IMR-90 (cell line): ENCODE measurements around the gene NTSR2. TPM values are rescaled to one million over a fixed set of nuclear protein-coding genes. Genes with fewer than 3 reads are reported as not detected.

Experiments
- ATAC-seq: fragments of 200-7000 bp; cut with Tn5 transposase; 2 replicates; pipeline ENCODE4 v1.9.1; 2020; ENCODE audit warnings: low read depth, mild to moderate bottlenecking, moderate library complexity
- BruUV-seq: library from RNA; stranded (reverse); fragments of 400-500 nt; replicated peaks from 2 replicates; lab custom pipeline; 2021; lab: Mats Ljungman, UMichigan
- CTCF ChIA-PET: fragments of 300-600 bp; formaldehyde crosslinking; extraction: SDS; loops from one replicate; lab custom pipeline; 2021; ENCODE audit warnings: antibody characterized with exemption; lab: Yijun Ruan, JAX
- POLR2A ChIA-PET: fragments of 300-600 bp; sonication (Branson Sonifier 250); formaldehyde crosslinking; loops from one replicate; lab custom pipeline; 2022; ENCODE audit warnings: antibody characterized with exemption; ENCODE audit not compliant: unreplicated experiment; lab: Charles Lee
- DNase-seq: peaks from one replicate; pipeline ENCODE4 v3.0.0; 2013
- H2AFZ ChIP-seq: replicated peaks from 2 replicates; pipeline ENCODE3; 2013; ENCODE audit warnings: low read length, mild to moderate bottlenecking; ENCODE audit not compliant: poor library complexity
- H2AK5ac ChIP-seq: 2 replicates; pipeline ENCODE4 v1.6.1; 2013; ENCODE audit warnings: low read depth, low read length, inconsistent platforms
- H2AK9ac ChIP-seq: replicated peaks from 2 replicates; pipeline ENCODE3; 2013; ENCODE audit warnings: mild to moderate bottlenecking, low read depth, low read length, moderate library complexity; ENCODE audit not compliant: poor library complexity
- H2BK120ac ChIP-seq: 2 replicates; pipeline ENCODE4 v1.6.1; 2013; ENCODE audit warnings: low read depth, low read length, inconsistent platforms
- H2BK15ac ChIP-seq: 3 replicates; pipeline ENCODE4 v1.6.1; 2013; ENCODE audit warnings: low read depth, low read length, inconsistent platforms
- H2BK20ac ChIP-seq: 2 replicates; pipeline ENCODE4 v1.6.1; 2013; ENCODE audit warnings: low read depth, mild to moderate bottlenecking, inconsistent platforms, low read length, moderate library complexity
- H2BK5ac ChIP-seq: 2 replicates; pipeline ENCODE4 v1.6.1; 2013; ENCODE audit warnings: mild to moderate bottlenecking, low read depth, low read length, inconsistent platforms; ENCODE audit not compliant: poor library complexity, severe bottlenecking
- H3K14ac ChIP-seq: replicated peaks from 2 replicates; pipeline ENCODE4 v1.6.1; 2013; ENCODE audit warnings: low read depth, low read length, inconsistent platforms
- H3K18ac ChIP-seq: 2 replicates; pipeline ENCODE4 v1.6.1; 2013; ENCODE audit warnings: low read depth, low read length, control low read depth
- H3K23ac ChIP-seq: 2 replicates; pipeline ENCODE4 v1.6.1; 2013; ENCODE audit warnings: low read depth, low read length, inconsistent platforms
- H3K27ac ChIP-seq: 2 replicates; pipeline ENCODE4 v1.5.1; 2013; ENCODE audit warnings: mild to moderate bottlenecking, control low read depth, low read length; ENCODE audit not compliant: insufficient read depth
- H3K27me3 ChIP-seq: 2 replicates; pipeline ENCODE4 v1.6.1; 2013; ENCODE audit warnings: low read length; ENCODE audit not compliant: control insufficient read depth, insufficient read depth
- H3K36me3 ChIP-seq: 2 replicates; pipeline ENCODE4 v1.6.1; 2013; ENCODE audit warnings: low read length, mixed read lengths; ENCODE audit not compliant: control insufficient read depth, insufficient read depth
- H3K4ac ChIP-seq: 2 replicates; pipeline ENCODE4 v1.6.1; 2013; ENCODE audit warnings: low read depth, low read length, inconsistent platforms
- H3K4me1 ChIP-seq: 2 replicates; pipeline ENCODE4 v1.6.1; 2013; ENCODE audit warnings: low read length, mixed read lengths; ENCODE audit not compliant: control insufficient read depth, insufficient read depth
- H3K4me2 ChIP-seq: 2 replicates; pipeline ENCODE4 v1.6.1; 2013; ENCODE audit warnings: low read depth, mild to moderate bottlenecking, control low read depth, low read length, moderate library complexity
- H3K4me3 ChIP-seq: 2 replicates; pipeline ENCODE4 v1.5.1; 2013; ENCODE audit warnings: low read depth, mild to moderate bottlenecking, control low read depth, low read length, moderate library complexity; ENCODE audit not compliant: insufficient read depth
- H3K56ac ChIP-seq: 2 replicates; pipeline ENCODE4 v1.6.1; 2013; ENCODE audit warnings: low read length, inconsistent platforms; ENCODE audit not compliant: insufficient read depth; ENCODE audit errors: extremely low read depth
- H3K79me1 ChIP-seq, 2 experiments: 2 replicates each; pipeline ENCODE4 v1.6.1; 2013; ENCODE audit warnings: low read length in 2 of 2, inconsistent platforms in 1 of 2, low read depth in 1 of 2
- H3K9ac ChIP-seq: 2 replicates; pipeline ENCODE4 v1.6.1; 2013; ENCODE audit warnings: low read depth, low read length, control low read depth
- H3K9me1 ChIP-seq: 2 replicates; pipeline ENCODE4 v1.6.1; 2013; ENCODE audit warnings: low read length, inconsistent platforms; ENCODE audit not compliant: insufficient read depth
- H3K9me3 ChIP-seq: 2 replicates; pipeline ENCODE4 v1.6.1; 2013; ENCODE audit warnings: low read length; ENCODE audit not compliant: control insufficient read depth, insufficient read depth
- H4K20me1 ChIP-seq: 2 replicates; pipeline ENCODE4 v1.6.1; 2013; ENCODE audit warnings: low read length, inconsistent platforms; ENCODE audit not compliant: insufficient read depth
- H4K5ac ChIP-seq: 2 replicates; pipeline ENCODE4 v1.6.1; 2013; ENCODE audit warnings: mild to moderate bottlenecking, low read depth, low read length, control low read depth
- H4K8ac ChIP-seq, 2 experiments: 2 replicates each; pipeline ENCODE4 v1.6.1; 2013; ENCODE audit warnings: low read depth in 2 of 2, low read length in 2 of 2, control low read depth in 1 of 2, inconsistent platforms in 1 of 2
- H4K91ac ChIP-seq: 2 replicates; pipeline ENCODE4 v1.6.1; 2013; ENCODE audit warnings: low read depth, low read length, inconsistent platforms; ENCODE audit not compliant: insufficient read depth
- BHLHE40 ChIP-seq: fragments of 150-350 bp; IDR thresholded peaks from 2 replicates; pipeline ENCODE4 v1.6.1; 2016; ENCODE audit warnings: mild to moderate bottlenecking, low read depth, low read length
- CEBPB ChIP-seq: IDR thresholded peaks from 2 replicates; pipeline ENCODE4 v1.6.1; 2012; ENCODE audit warnings: low read depth, low read length, improper control_type of control experiment
- CHD1 ChIP-seq: IDR thresholded peaks from 2 replicates; pipeline ENCODE4 v1.6.1; 2012; ENCODE audit warnings: low read depth, low read length, improper control_type of control experiment
- CTCF ChIP-seq: conservative IDR thresholded peaks from 2 replicates; pipeline ENCODE4 v1.5.1; 2012; ENCODE audit warnings: mild to moderate bottlenecking, low read depth, low read length, improper control_type of control experiment
- FOS ChIP-seq: fragments of 150-350 bp; IDR thresholded peaks from 2 replicates; pipeline ENCODE4 v1.6.1; 2016; ENCODE audit warnings: low read depth, low read length
- MAFK ChIP-seq: IDR thresholded peaks from 2 replicates; pipeline ENCODE4 v1.6.1; 2012; ENCODE audit warnings: low read depth, low read length, improper control_type of control experiment
- MAZ ChIP-seq: IDR thresholded peaks from 2 replicates; pipeline ENCODE4 v1.6.1; 2012; ENCODE audit warnings: low read depth, mild to moderate bottlenecking, low read length, improper control_type of control experiment, moderate library complexity, borderline replicate concordance
- MXI1 ChIP-seq: IDR thresholded peaks from 2 replicates; pipeline ENCODE4 v1.6.1; 2012; ENCODE audit warnings: low read depth, mild to moderate bottlenecking, low read length, moderate library complexity, borderline replicate concordance
- NFE2L2 ChIP-seq: fragments of 150-350 bp; IDR thresholded peaks from 2 replicates; pipeline ENCODE4 v1.6.1; 2016; ENCODE audit warnings: low read depth, mild to moderate bottlenecking, low read length
- POLR2A ChIP-seq: IDR thresholded peaks from 2 replicates; pipeline ENCODE4 v1.6.1; 2012; ENCODE audit warnings: mild to moderate bottlenecking, low read depth, low read length
- RAD21 ChIP-seq: IDR thresholded peaks from 2 replicates; pipeline ENCODE4 v1.6.1; 2012; ENCODE audit warnings: low read length, improper control_type of control experiment
- RCOR1 ChIP-seq: IDR thresholded peaks from 2 replicates; pipeline ENCODE4 v1.6.1; 2012; ENCODE audit warnings: mild to moderate bottlenecking, low read length, improper control_type of control experiment; ENCODE audit not compliant: insufficient replicate concordance
- RFX5 ChIP-seq: IDR thresholded peaks from 2 replicates; pipeline ENCODE4 v1.8.0; 2012; ENCODE audit warnings: low read depth, mild to moderate bottlenecking, low read length, moderate library complexity
- SMC3 ChIP-seq: fragments of 150-350 bp; IDR thresholded peaks from 2 replicates; pipeline ENCODE4 v1.6.1; 2016; ENCODE audit warnings: low read depth, mild to moderate bottlenecking, antibody characterized with exemption, low read length, moderate library complexity
- WGBS, 2 experiments: methylation state at CpG; one replicate each; pipeline versions ENCODE4 v1.1.5 to v1.1.7; 2013; ENCODE audit warnings: missing lambda C conversion rate in 2 of 2; ENCODE audit not compliant: insufficient read length in 1 of 2; ENCODE audit errors: extremely low coverage in 2 of 2; 5-methylcytosine and 5-hydroxymethylcytosine counted together
- dilution Hi-C: fragments of 300-500 bp; cut with HindIII; formaldehyde crosslinking; loops from one replicate; pipeline ENCODE4 v1.14.3; 2018; ENCODE audit warnings: low sequenced_read_pairs; ENCODE audit not compliant: unreplicated experiment
- in situ Hi-C: fragments of 300-500 bp; cut with MboI; formaldehyde crosslinking; loops from 3 replicates; pipeline ENCODE4 v1.14.3; 2019; ENCODE audit warnings: low sequenced_read_pairs, inconsistent platforms, mixed read lengths
- intact Hi-C: fragments of 100-400 bp; cut with micrococcal nuclease; formaldehyde crosslinking; loops from 2 replicates; pipeline ENCODE4 v1.10.0; 2022
- polyA plus RNA-seq, 3 experiments: library from polyadenylated mRNA; depleted of rRNA; stranded (reverse); fragments of >200 nt; gene quantifications; 2 replicates each; pipeline ENCODE4 v1.2.3, GENCODE V29; 2012; ENCODE audit warnings: low replicate concordance in 1 of 3
- total RNA-seq: library from RNA; depleted of rRNA; stranded (reverse); fragments of >200 nt; gene quantifications from 2 replicates; pipeline ENCODE4 v1.2.3, GENCODE V29; 2012
- TF ChIP-seq, protein P1 (sequence below): fragments of 150-350 bp; IDR thresholded peaks from 2 replicates; pipeline ENCODE4 v1.6.1; 2016; ENCODE audit warnings: low read depth, mild to moderate bottlenecking, low read length, moderate library complexity, borderline replicate concordance
- TF ChIP-seq, protein P2 (sequence below): fragments of 150-350 bp; IDR thresholded peaks from 2 replicates; pipeline ENCODE4 v1.6.1; 2017; ENCODE audit warnings: mild to moderate bottlenecking, antibody characterized with exemption, low read length, low read depth

NTSR2 gene
- total and polyA plus RNA-seq, 2 of the 4 experiments (the other 2 are of a cell fraction) = not detected

GRCh38 chr2:11646530-11646929 is 23.5 kb downstream of the NTSR2 start:
- ChIA-PET CTCF (interaction anchor here (1.3 to 1.9 kb wide), 3 partner anchors 42 to 514 kb away, joined by 3 to 4 read pairs (median 3); no protein-coding TSS in a partner anchor), POLR2A (no interaction called here)
- H4K91ac ChIP-seq = no peak overlapping the region
- H3K4ac ChIP-seq = no peak overlapping the region
- no peak overlapping the region for H3K9ac ChIP-seq
- H2AK9ac ChIP-seq = no peak overlapping the region
- no peak overlapping the region for H2BK120ac ChIP-seq
- no peak for ATAC-seq
- H3K4me3 ChIP-seq = no peak overlapping the region
- no peaks in the 10 kb centered on the region for H3K4me1 ChIP-seq
- H2BK20ac ChIP-seq = no peak overlapping the region
- no peak overlapping the region for H2AK5ac ChIP-seq
- no peak overlapping the region for H3K56ac ChIP-seq
- H3K79me1 ChIP-seq = no peaks in the 10 kb centered on the region
- no peaks in the 10 kb centered on the region for H4K20me1 ChIP-seq
- no peak overlapping the region for H2AFZ ChIP-seq
- H4K5ac ChIP-seq = no peak overlapping the region
- H3K9me1 ChIP-seq = no peaks in the 10 kb centered on the region
- no peaks in the 10 kb centered on the region for H3K36me3 ChIP-seq
- H3K27ac ChIP-seq = no peak overlapping the region
- dilution Hi-C loops = no loop called here
- no CpG with 5 or more reads among the region's 3 CpGs for WGBS, 2 experiments
- H3K18ac ChIP-seq = no peak overlapping the region
- H2BK5ac ChIP-seq = no peak overlapping the region
- H3K9me3 ChIP-seq = peaks cover 2% of the 10 kb centered on the region; the same call in 1 of the 2 replicates
- intact Hi-C loops = no loop called here
- no peak overlapping the region for H3K4me2 ChIP-seq
- peaks cover 43% of the 10 kb centered on the region for H3K27me3 ChIP-seq
- H2BK15ac ChIP-seq = no peak overlapping the region
- in situ Hi-C loops = no loop called here
- H3K23ac ChIP-seq = no peak overlapping the region; the same call in 1 of the 2 replicates
- no peak overlapping the region for H3K14ac ChIP-seq
- TF ChIP-seq RCOR1 (no peak), SMC3 (no peak), MAFK (no peak), CEBPB (no peak), POLR2A (no peak), BHLHE40 (no peak), RFX5 (no peak), FOS (no peak), MXI1 (no peak), MAZ (no peak), NFE2L2 (no peak), CHD1 (no peak), RAD21 (no peak), CTCF (no peak)
- TF ChIP-seq, protein P1, sequence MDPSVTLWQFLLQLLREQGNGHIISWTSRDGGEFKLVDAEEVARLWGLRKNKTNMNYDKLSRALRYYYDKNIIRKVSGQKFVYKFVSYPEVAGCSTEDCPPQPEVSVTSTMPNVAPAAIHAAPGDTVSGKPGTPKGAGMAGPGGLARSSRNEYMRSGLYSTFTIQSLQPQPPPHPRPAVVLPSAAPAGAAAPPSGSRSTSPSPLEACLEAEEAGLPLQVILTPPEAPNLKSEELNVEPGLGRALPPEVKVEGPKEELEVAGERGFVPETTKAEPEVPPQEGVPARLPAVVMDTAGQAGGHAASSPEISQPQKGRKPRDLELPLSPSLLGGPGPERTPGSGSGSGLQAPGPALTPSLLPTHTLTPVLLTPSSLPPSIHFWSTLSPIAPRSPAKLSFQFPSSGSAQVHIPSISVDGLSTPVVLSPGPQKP = no peak
- TF ChIP-seq, protein P2, sequence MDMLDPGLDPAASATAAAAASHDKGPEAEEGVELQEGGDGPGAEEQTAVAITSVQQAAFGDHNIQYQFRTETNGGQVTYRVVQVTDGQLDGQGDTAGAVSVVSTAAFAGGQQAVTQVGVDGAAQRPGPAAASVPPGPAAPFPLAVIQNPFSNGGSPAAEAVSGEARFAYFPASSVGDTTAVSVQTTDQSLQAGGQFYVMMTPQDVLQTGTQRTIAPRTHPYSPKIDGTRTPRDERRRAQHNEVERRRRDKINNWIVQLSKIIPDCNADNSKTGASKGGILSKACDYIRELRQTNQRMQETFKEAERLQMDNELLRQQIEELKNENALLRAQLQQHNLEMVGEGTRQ = no peak
- no TSS peak for BruUV-seq
- H4K8ac ChIP-seq = no peak overlapping the region
- no peak for DNase-seq
